Measurements from ENCODE around the gene USO1. TPM values are rescaled to one million over a fixed set of nuclear protein-coding genes. Genes with fewer than 3 reads are reported as not detected.

USO1 gene
- total and polyA plus RNA-seq, 2 experiments from 2014 or later: 113 to 277 TPM

GRCh38 chr4:75779105-75779757 is 54.9 kb downstream of the USO1 start:
- Mint-ChIP-seq H3K27ac (no peak overlapping the region), H3K9me3 (no peaks in the 10 kb centered on the region), H3K4me3 (no peak overlapping the region), H3K4me1 (no peaks in the 10 kb centered on the region), H3K27me3 (ENCODE audit: insufficient read depth, low read depth, poor library complexity) (no peaks in the 10 kb centered on the region), H3K36me3 (ENCODE audit: low read depth) (peaks cover 54% of the 10 kb centered on the region)
- H3K79me2 ChIP-seq (replicated peaks; ENCODE audit: insufficient read depth): no peaks in the 10 kb centered on the region; the same call in 1 of the 2 replicates
- DNase-seq (ENCODE audit: low spot score): no peak
- H3K27ac ChIP-seq (ENCODE audit: low read depth): no peak overlapping the region
- H4K20me1 ChIP-seq (replicated peaks; ENCODE audit: insufficient read depth): no peaks in the 10 kb centered on the region; the same call in 1 of the 2 replicates
- H3K36me3 ChIP-seq (ENCODE audit: insufficient read depth): peaks cover 85% of the 10 kb centered on the region
- H3K27me3 ChIP-seq (ENCODE audit: insufficient read depth): no peaks in the 10 kb centered on the region
- H3F3A ChIP-seq (replicated peaks; ENCODE audit: low read depth): 0 out of 2 replicates have a peak, but pooled peaks cover 2% of the 10 kb centered on the region
- ATAC-seq: no peak
- H3K4me2 ChIP-seq: no peak overlapping the region
- H3K9me2 ChIP-seq (ENCODE audit: insufficient read depth): no peaks in the 10 kb centered on the region
- no peak overlapping the region for H2AFZ ChIP-seq
- no peaks in the 10 kb centered on the region for H3K4me1 ChIP-seq (ENCODE audit: insufficient read depth)
- no peak for TF ChIP-seq JUNB (IDR thresholded peaks at IDR 0.05; ENCODE audit: unreplicated experiment)
- no peak for TF ChIP-seq POLR2AphosphoS5 (IDR thresholded peaks at IDR 0.05; ENCODE audit: low read depth)
- no peak for TF ChIP-seq EZH2phosphoT487 (IDR thresholded peaks at IDR 0.05; ENCODE audit: unreplicated experiment)
- no peak for TF ChIP-seq ZNF462 (CRISPR knock-in tag; IDR thresholded peaks at IDR 0.05)
- no peak for TF ChIP-seq CTCF (conservative IDR thresholded peaks at IDR 0.05; ENCODE audit: low read depth in 2 of 2)
- no peak for TF ChIP-seq ETS1 (IDR thresholded peaks at IDR 0.05)
- TF ChIP-seq ZNF331 (CRISPR knock-in tag; IDR thresholded peaks at IDR 0.05; ENCODE audit: low read depth): no peak
- no peak for TF ChIP-seq NANOG (IDR thresholded peaks at IDR 0.05; ENCODE audit: borderline replicate concordance)
- TF ChIP-seq EZH2 (IDR thresholded peaks at IDR 0.05; ENCODE audit: low read depth, unreplicated experiment): no peak
- no peak for TF ChIP-seq CREB1 (CRISPR knock-in tag; IDR thresholded peaks at IDR 0.05; ENCODE audit: low read depth)
- no peak for TF ChIP-seq ZNF114 (CRISPR knock-in tag; IDR thresholded peaks at IDR 0.05)
- TF ChIP-seq REST (IDR thresholded peaks at IDR 0.05; ENCODE audit: unreplicated experiment): no peak
- TF ChIP-seq STAT1 (IDR thresholded peaks at IDR 0.05; ENCODE audit: unreplicated experiment): no peak
- no peak overlapping the region for H3K4me3 ChIP-seq

Measured in GM23338 (cell line).